Keratinocyte (primary cell): ENCODE results near the gene ANKRD10. TPM values are rescaled to one million over a fixed set of nuclear protein-coding genes. Genes with fewer than 3 reads are reported as not detected.
"Not testable (repeated sequence)": the region's sequence is repeated elsewhere in the genome, so short reads cannot be mapped to it uniquely, and the experiment has no call there.

Experiments used
- DNase-seq: peaks from one replicate; pipeline ENCODE4 v3.0.0-alpha.2; 2011; ENCODE audit warnings: low read depth, missing footprints, low spot score
- FAIRE-seq: peaks from 2 replicates; lab custom pipeline; 2011; peaks lifted over from hg19 to GRCh38; lab: Jason Lieb, UNC
- H2AFZ ChIP-seq: 2 replicates; pipeline ENCODE4 v1.6.0; 2012; ENCODE audit warnings: low read length, control low read depth, inconsistent platforms; ENCODE audit not compliant: control insufficient read depth
- H3K27ac ChIP-seq: 2 replicates; pipeline ENCODE4 v1.5.1; 2011; ENCODE audit warnings: low read length; ENCODE audit not compliant: control insufficient read depth, insufficient read depth
- H3K27me3 ChIP-seq: 3 replicates; pipeline ENCODE4 v1.6.0; 2011; ENCODE audit warnings: low read length; ENCODE audit not compliant: control insufficient read depth, insufficient read depth; ENCODE audit errors: extremely low read depth
- H3K36me3 ChIP-seq, 2 experiments: 2 replicates in 1 of 2; 3 replicates in 1 of 2; pipeline ENCODE4 v1.5.1; 2011; ENCODE audit warnings: low read length in 2 of 2, mild to moderate bottlenecking in 1 of 2; ENCODE audit not compliant: control insufficient read depth in 2 of 2, insufficient read depth in 2 of 2; ENCODE audit errors: extremely low read depth in 1 of 2
- H3K4me1 ChIP-seq: 3 replicates; pipeline ENCODE4 v1.5.1; 2011; ENCODE audit warnings: low read length; ENCODE audit not compliant: control insufficient read depth, insufficient read depth; ENCODE audit errors: extremely low read depth
- H3K4me2 ChIP-seq: 3 replicates; pipeline ENCODE4 v1.6.0; 2011; ENCODE audit warnings: low read depth, low read length; ENCODE audit not compliant: control insufficient read depth, insufficient read depth; ENCODE audit errors: extremely low read depth
- H3K4me3 ChIP-seq, 3 experiments: fragments of 200-600 bp in 1 of 3; sonication (generic) in 1 of 3; 2 replicates in 2 of 3; 3 replicates in 1 of 3; pipeline ENCODE4 v1.5.1; 2011 to 2016; ENCODE audit warnings: low read length in 3 of 3, mild to moderate bottlenecking in 3 of 3, control low read depth in 2 of 3, inconsistent platforms in 1 of 3, low read depth in 1 of 3, mixed read lengths in 1 of 3, mixed run types in 1 of 3, moderate library complexity in 1 of 3; ENCODE audit not compliant: control insufficient read depth in 2 of 3, insufficient read depth in 2 of 3; ENCODE audit errors: extremely low read depth in 1 of 3
- H3K79me2 ChIP-seq: 2 replicates; pipeline ENCODE4 v1.6.0; 2012; ENCODE audit warnings: low read length; ENCODE audit not compliant: control insufficient read depth, insufficient read depth
- H3K9ac ChIP-seq: 3 replicates; pipeline ENCODE4 v1.6.0; 2011; ENCODE audit warnings: low read length; ENCODE audit not compliant: control insufficient read depth, insufficient read depth; ENCODE audit errors: extremely low read depth
- H3K9me1 ChIP-seq: 3 replicates; pipeline ENCODE4 v1.6.0; 2011; ENCODE audit warnings: low read length; ENCODE audit not compliant: control insufficient read depth, insufficient read depth; ENCODE audit errors: extremely low read depth
- H3K9me3 ChIP-seq: 2 replicates; pipeline ENCODE4 v1.5.1; 2012; ENCODE audit warnings: low read depth, low read length; ENCODE audit not compliant: control insufficient read depth
- H4K20me1 ChIP-seq: 3 replicates; pipeline ENCODE4 v1.6.0; 2011; ENCODE audit warnings: low read length; ENCODE audit not compliant: control insufficient read depth, insufficient read depth; ENCODE audit errors: extremely low read depth
- CTCF ChIP-seq, 3 experiments: IDR thresholded peaks in 1 of 3; conservative IDR thresholded peaks in 1 of 3; optimal IDR thresholded peaks in 1 of 3; 2 replicates in 2 of 3; 3 replicates in 1 of 3; pipeline versions ENCODE3 to v1.5.1; 2011; ENCODE audit warnings: low read length in 3 of 3, mild to moderate bottlenecking in 3 of 3, moderate library complexity in 2 of 3, control low read depth in 1 of 3, inconsistent platforms in 1 of 3; ENCODE audit not compliant: insufficient read depth in 2 of 3; ENCODE audit errors: extremely low read depth in 1 of 3
- EZH2 ChIP-seq: IDR thresholded peaks from one replicate; pipeline ENCODE4 v1.6.1; 2012; ENCODE audit warnings: inconsistent platforms, mild to moderate bottlenecking, low read length, moderate library complexity
- dilution Hi-C: fragments of 300-500 bp; cut with MboI; formaldehyde crosslinking; loops from one replicate; pipeline ENCODE4 v1.7.0; 2020; ENCODE audit warnings: low sequenced_read_pairs; ENCODE audit not compliant: extremely low pct_ligation_motif_present
- polyA plus RNA-seq, 5 experiments: library from polyadenylated mRNA; depleted of rRNA in 3 of 5; stranded (reverse) in 3 of 5; stranded (forward) in 1 of 5; unstranded in 1 of 5; fragments of >200 nt; gene quantifications; 1 replicate in 1 of 5; 2 replicates in 3 of 5; 3 replicates in 1 of 5; pipeline versions ENCODE4 v1.2.1 to v1.2.3, GENCODE V29; 2011 to 2012; ENCODE audit warnings: missing spikeins in 2 of 5, low read depth in 1 of 5, low replicate concordance in 1 of 5

ANKRD10 gene
- polyA plus RNA-seq, 1 donor (not counting 4 experiments of a cell fraction or from before 2014, with no cell fraction given) = 58.1 TPM

GRCh38 chr13:110952135-110952534, 37.3 kb upstream of the ANKRD10 start:
- H3K9me3 ChIP-seq, dilution Hi-C loops, H3K4me1 ChIP-seq, H3K27ac ChIP-seq, H3K9me1 ChIP-seq, H4K20me1 ChIP-seq, H3K4me3 ChIP-seq, H2AFZ ChIP-seq, H3K79me2 ChIP-seq, H3K9ac ChIP-seq, H3K27me3 ChIP-seq, DNase-seq, H3K36me3 ChIP-seq: not testable (repeated sequence)
- FAIRE-seq = peak; percentile 93
- peak overlapping the region; percentile 27 for H3K4me2 ChIP-seq

GRCh38 chr13:110950819-110951570, 36.1 kb upstream of the ANKRD10 start:
- H3K36me3 ChIP-seq = no peaks in the 10 kb centered on the region

More at GRCh38 chr13:110950819-110951570, 36.1 kb upstream of the ANKRD10 start:
- dilution Hi-C loops = no loop called here
- Histone ChIP-seq H3K4me2 (no peak overlapping the region), H3K4me1 (peaks cover 10% of the 10 kb centered on the region), H3K27me3 (no peaks in the 10 kb centered on the region), H3K27ac (no peak overlapping the region), H3K4me3 (no peak overlapping the region), H3K9ac (no peak overlapping the region), H3K9me3 (no peaks in the 10 kb centered on the region), H4K20me1 (no peaks in the 10 kb centered on the region), H3K9me1 (no peaks in the 10 kb centered on the region), H3K79me2 (no peaks in the 10 kb centered on the region), H2AFZ (no peak overlapping the region)
- FAIRE-seq (no peak), DNase-seq (no peak)
- TF ChIP-seq EZH2 (no peak), CTCF (optimal IDR thresholded peaks at IDR 0.05 in 1 of 3, IDR thresholded peaks at IDR 0.05 in 1 of 3, conservative IDR thresholded peaks at IDR 0.05 in 1 of 3; ENCODE audit: extremely low read depth in 1 of 3, insufficient read depth in 2 of 3, low read length in 3 of 3) (no peak)
